Activated CD4-positive, alpha-beta T cell treated with anti-CD3 and anti-CD28 coated beads for 48 hours (primary cell): ENCODE results near the gene SLC6A13.
"Not testable (repeated sequence)": the region's sequence is repeated elsewhere in the genome, so short reads cannot be mapped to it uniquely, and the experiment has no call there.

Experiments used
- DNase-seq: peaks from one replicate; pipeline ENCODE4 v3.0.0-alpha.2; 2020

SLC6A13 gene

DNA sequence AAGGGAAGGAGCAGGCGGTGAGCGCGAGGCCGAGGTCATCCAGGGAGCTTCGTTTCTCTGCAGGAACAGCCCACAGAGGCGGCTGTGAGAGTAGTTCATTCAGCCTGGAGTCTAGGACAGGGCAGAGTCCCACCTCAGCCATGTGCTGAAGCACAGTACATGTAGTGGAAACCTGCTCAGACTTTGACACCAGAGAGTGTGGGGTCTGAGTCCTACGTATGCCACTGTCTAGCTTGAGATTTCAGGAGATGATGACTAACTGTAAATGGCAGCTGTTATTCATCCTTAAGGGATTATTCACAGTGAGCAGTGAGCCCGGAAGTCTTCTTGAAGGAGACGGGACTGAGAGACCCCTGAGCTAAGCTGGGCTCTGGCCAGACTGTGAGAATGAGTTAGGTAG lies 938 bp upstream of the SLC6A13 start:
- no peak for DNase-seq

DNA sequence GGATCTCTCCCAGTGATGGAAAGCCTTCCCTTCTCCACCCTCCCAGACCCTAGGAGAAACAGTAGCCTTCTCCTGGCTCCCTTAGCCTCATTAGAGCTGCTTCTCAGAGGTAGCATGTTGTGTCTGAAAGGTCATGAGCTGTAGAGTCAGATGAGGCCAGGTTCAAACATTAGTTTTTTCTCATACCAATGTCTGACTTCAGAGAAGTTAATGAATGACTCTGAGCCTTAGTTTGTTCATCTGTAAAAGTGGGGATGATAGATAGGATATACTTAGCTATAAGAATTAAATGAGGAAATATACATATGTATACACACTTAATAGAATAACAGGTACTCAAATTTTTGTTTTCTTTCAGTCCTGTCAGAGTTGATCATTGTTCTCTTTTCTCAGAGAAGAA lies 523 bp downstream of the SLC6A13 start:
- no peak for DNase-seq

DNA sequence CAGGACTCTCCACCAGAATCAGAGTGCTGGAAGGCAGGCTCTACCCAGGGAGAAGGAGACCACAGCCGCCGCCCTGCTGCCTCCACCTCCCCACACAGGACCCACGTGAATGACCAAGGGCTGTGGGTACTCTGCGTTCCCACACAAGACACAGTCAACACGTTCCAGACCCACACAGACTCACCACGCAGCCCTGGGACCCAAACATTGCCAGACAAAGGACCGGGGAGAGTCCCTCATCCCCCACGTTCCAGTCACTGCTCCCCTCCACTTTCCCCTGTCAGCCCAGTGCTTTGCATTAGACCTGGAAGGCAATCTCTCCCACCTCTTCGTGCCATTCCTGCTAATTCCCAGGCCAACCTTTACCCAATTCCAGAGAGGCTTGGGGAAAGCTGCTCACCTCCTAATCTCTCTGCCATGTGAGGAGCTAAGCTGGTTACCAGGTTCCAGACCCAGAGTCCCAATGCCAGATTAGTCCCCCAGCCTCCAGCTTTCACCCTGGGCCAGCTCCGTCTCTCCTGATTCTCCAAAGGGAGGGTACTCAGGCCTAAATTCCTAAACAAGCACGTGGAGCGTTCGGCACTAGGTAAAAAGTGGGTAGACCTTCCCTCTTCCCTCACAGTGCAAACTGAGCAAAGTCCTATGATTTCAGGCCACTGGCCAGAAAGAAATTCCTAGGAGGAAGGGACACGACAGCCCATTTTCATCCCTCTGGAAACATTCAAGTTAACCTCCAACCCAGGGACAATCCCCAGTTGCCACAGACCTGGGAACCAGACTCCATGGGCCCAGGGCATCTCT lies 4.9 kb downstream of the SLC6A13 start:
- DNase-seq = no peak

DNA sequence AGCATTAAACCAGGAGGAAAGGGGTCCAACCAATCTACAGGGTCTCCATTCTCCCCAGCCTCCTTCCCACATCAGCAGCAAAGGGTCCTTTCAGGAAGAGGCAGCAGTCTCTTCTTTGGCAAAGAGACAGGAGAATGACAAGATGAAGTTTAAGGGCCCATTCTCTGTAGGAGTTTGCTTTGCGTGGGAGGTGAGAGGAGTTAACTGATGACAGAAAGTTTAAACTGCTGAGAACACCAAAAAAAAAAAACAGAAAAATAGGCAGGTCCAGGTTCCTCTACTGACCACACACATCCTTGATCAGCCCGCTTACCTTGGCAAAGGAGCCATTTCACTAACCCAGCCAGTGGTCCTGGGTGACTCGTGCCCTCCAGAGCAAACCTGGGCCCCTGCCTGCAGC lies 5.7 kb downstream of the SLC6A13 start:
- no peak for DNase-seq

DNA sequence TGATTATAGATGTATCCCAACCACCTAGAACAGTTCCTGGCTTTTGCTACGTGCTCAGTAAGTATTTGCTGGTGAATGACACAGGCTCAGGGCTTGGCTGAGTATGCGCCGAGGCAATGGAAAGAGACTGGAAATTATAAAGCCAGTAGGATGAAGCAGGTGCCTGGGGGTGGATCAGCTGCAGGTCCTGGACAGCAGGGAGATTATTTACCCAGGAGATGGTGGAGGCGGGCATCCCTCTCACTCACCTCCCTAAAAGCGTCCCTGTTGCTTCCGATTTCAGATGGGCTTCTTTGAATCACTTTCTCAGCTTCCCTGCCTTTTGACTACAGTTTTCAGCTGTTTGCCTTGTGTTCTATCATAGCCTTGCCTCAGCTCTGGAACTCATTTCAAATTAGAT lies 6.4 kb downstream of the SLC6A13 start:
- no peak for DNase-seq

DNA sequence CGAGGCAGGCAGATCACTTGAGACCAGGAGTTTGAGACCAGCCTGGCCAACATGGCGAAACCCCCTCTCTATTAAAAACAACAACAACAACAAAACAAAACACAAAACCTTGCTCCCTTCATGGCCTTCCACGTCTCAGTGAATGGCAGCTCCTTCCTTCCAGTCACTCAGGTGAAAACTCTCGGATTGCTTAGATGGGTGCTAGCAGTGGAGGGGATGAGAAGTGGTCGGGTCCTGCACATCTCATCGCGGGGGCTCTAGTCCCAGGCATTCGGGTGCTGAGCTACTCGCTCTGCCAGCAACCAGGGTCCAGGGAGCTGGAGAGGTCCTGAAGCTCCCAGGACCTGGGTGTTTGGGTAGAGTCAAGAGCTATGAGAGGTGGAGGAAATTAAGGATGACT lies 7.7 kb downstream of the SLC6A13 start:
- DNase-seq = no peak

DNA sequence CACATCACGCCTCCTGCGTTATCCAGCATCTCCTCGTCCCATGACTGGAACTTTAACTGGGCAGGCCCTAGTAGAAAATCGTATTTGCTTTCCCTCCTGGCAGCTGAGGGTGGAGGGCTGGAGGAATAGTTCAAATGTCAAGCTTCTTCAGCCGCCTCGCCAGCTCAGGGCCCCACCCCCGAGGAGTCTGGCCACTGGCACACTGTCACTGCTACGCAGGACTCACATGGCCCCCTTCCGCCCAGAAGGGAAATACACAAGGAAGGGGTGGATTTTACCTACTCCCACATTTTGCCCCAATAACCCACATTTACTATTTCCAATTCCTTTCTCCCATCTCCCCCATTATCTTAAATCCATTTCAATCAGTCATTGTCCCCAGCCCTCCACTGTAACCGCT lies 8.6 kb downstream of the SLC6A13 start:
- DNase-seq = no peak

DNA sequence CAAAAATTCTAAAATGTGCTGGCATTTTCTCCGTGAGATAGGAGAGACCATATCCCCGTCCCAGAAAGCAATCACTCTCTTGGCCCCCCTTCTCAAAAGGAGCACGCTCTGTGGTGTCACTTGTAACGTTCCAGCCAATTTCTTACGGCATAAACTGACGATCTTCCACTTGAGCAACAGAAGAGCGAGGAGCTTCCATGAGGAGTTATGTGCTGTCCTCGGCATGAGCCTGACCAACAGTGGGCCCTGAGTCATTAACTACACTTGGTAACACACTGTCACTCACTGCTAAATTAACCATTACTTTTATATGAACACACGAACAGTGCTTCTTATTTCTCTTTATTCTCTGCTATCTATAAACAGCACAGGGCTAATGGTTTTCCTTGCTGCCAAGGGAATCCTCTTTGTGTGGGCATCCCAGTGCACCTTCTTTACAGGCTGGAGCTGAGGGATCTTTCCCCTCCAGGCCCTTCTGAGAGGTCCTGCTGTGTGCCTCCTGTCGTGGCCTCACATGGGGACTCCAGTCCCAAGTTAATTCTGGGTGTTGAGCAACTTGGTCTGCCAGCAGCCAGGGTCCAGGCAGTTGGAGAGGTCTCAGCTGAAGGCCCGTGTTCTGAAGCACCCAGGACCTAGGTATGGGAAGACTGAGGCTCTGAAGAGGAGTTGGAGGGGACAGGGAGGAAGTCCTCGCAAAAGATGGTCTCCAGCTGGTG lies 9.4 kb downstream of the SLC6A13 start:
- no peak for DNase-seq

DNA sequence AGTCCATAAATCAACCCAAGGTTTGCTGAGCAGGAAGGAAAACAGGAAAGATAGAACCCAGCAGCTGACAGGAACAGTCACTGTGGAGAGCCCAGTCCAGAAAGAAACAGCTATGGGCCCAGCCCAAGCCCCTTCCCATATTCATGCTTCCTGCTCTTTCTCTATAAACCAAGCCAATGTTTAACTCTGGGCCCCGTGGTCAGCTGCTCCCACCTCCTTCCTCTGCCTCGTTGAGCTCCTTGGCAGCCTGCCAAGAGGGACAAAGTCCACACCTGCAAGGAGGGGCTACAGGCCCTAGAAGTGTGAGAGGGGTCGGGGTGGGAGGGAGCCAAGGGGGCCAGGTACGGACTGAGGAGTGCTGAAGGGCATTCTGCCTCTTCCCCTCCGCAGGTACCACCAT lies 10.0 kb downstream of the SLC6A13 start:
- DNase-seq = no peak

DNA sequence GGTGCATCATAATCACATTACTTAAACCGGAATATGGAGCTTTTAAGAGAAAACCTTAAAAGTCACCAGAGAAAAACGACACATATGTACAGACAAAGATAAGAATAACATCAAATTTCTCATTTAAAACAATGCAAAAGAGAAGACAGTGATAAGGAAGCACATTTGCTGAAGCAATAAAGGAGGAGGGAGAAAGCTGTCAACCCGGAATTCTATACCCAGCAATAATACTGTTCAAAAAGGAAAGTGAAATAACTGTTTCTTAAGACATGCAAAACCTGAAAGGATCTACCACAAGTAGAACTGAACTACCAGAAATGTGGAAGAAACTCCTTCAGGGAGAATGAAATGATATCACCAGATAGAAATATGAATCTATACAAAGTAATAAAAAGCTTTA lies 15.4 kb downstream of the SLC6A13 start:
- no peak for DNase-seq

DNA sequence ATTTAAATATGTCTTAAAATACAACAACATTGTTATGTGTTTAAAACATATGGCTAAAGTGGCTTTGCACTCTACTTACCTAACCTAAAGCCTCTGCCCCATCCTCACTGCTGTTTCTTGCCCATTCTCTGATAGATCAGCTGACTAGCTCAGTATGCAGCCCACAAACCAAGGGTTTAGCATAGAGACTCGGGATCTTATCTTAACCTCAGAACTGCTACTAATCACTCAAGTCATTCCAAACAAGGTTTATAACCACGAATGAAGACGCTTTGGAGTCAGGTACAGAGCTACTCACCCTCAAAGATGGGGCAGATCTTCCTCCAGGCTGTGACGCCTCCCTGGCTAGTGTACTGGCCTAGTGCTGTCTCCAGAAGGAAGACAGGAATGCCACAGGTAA lies 19.3 kb downstream of the SLC6A13 start:
- no peak for DNase-seq

DNA sequence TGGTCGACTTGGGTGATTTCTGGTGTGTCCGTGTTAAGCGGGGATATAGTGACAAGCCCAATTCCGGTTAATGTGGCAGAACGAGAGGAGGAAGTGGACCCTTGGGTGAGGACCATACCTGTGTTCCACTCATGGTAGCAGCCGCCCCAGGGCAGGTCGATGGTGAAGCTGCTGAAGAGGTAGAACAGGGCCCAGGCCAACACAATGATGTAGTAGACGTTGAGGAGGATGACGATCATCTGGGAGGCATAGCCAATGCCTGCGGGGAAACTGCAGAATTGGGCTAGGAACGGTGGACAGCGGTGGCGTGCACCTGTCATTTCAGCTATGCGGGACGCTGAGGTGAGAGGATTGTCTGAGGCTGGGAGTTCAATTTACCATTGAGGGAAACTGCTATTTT lies 20.1 kb downstream of the SLC6A13 start:
- DNase-seq = no peak

DNA sequence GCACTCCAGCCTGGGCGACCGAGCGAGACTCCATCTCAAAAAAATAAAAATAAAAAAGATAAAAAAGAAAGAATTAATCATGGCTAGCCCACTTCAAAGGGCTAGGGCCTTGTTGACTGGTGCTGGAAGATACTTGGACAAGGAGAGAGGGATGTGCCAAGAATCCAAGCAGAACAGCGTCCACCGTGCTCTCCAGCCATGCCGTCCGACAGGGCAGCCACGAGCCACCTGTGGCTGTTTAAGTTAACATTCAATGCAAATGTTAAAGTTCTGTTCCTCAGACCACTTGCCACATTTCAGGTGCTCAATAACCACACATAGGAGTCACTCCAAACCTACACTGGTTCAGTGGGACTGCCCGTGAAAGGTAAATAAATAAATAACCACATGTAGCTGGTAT lies 21.4 kb downstream of the SLC6A13 start:
- no peak for DNase-seq

DNA sequence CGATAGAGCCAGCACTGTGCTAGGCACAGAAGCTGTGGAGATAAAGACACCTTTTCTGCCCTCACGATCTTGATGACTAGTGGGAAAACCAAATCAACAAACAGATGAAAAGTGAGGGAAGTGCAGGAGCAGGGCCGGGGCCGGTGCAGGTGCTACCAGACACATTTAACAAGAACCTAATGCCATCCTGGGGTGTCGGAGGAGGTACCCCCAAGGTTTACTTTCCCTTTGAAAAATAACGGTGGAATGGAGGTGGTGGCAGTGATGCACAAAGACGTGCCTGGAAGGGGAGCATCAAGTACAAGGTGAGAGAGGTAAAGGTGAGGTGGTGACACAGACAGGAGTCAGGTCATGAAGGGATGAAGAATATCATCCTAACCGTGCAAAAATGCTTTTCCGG lies 22.1 kb downstream of the SLC6A13 start:
- DNase-seq = no peak

DNA sequence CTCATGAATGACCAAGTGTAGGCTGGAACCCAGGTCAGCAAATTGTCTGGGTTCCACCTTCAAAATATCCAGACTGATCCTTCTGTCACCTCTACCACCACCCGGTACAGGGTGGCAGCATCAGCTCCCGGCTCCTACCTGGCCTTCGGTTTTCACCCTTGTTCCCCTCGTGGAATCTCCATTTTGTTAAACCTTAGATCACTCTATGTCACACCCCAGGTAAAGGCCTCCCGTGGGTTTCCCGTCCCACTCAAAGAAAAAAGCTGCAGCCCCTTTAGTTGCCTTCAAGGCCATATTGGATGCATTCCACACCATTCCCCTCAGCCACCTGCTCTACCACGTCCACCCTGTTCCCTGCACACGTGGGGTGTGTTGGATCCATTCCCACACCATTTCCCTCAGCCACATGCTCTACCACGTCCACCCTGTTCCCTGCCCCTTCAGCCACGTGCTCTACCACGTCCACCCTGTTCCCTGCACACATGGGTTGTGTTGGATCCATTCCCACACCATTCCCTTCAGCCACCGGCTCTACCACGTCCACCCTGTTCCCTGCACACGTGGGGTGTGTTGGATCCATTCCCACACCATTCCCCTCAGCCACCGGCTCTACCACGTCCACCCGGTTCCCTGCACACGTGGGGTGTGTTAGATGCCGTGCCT lies 23.8 kb downstream of the SLC6A13 start:
- DNase-seq = no peak

DNA sequence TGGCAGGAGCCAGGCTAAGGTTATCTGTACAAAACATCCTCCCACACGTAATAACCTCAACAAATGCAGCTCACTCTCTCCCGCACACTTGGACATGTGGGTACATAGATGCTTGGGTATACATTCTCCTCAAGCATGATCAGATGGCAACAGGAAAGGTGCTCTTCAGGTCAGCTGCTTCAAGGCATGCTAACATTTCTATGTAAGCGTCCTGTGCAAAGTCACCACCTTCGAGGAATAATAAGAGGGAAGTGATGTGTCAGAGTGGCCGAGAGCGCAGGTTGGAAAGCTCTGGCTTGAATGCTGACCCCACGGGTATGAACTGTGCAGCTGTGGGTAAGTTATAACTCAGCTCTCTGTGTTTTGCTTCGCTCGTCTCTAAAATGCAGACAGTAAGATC lies 24.5 kb downstream of the SLC6A13 start:
- no peak for DNase-seq

DNA sequence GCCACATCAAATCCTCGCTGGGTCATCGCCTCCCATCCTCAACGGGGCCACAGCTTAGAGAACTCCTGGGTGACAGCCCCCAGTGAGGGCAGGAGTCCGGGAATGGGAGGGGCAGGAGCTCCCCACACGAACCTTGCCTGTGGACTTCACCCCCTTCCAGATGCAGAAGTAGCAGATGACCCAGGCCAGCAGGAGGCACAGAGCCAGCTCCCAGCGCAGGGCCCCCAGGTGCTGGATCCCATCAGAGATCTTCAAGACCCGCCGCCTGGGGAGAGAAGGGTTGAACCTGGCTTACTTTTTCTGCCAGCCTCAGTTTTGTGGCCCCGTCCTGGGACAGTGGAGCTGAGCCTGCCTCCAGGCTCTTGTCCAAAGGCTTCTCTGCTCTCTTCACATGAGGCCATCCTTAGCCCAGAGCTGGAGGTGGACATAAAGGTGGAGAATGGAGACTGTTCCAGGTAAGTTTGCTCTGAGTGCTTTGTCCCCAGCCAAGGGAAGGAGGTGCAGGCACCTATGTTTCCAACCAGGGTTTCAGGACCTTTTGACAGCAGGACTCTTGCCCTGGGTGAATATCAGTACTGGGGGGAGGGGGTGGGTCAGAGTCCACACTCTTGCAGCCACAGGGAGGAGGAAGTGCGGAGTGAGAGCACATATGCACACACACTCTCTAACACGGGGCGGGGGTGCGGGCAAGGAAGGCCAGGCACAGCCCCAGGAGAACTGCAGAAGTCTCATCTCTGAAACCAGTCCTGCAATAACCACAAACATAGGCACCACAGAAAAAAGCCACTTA lies 25.4 kb downstream of the SLC6A13 start:
- no peak for DNase-seq

DNA sequence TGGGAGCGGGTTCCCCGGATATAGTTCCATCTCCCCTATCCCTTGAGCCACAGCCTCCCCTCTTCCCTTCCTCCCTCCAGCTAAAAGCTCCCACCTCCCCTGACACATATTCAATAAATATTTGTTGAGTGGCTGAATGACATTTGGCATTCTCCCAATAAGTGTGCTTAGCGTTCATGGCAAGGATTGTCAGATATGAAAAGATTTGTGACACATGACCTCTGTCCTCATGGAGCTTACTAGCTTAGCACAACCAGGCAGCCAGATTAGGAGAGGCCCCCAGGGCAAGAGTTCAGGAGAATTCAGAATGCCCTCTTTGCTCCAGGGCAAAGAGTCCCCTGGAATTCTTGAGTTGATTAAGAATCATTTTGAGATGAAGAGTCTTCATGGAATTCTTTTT lies 26.2 kb downstream of the SLC6A13 start:
- DNase-seq = no peak

DNA sequence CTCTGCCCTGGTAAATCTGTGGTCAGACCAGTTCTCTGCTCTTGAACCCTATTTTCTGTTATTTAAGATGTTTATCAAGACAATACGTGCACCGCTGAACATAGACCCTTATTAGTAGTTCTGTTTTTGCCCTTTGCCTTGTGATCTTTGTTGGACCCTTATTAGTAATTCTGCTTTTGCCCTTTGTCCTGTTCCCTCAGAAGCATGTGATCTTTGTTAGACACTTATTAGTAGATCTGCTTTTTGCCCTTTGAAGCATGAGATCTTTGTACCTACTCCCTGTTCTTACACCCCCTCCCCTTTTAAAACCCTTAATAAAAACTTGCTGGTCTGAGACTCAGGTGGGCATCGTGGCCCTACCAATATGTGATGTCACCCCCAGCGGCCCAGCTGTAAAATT lies 26.7 kb downstream of the SLC6A13 start:
- DNase-seq = not testable (repeated sequence)

DNA sequence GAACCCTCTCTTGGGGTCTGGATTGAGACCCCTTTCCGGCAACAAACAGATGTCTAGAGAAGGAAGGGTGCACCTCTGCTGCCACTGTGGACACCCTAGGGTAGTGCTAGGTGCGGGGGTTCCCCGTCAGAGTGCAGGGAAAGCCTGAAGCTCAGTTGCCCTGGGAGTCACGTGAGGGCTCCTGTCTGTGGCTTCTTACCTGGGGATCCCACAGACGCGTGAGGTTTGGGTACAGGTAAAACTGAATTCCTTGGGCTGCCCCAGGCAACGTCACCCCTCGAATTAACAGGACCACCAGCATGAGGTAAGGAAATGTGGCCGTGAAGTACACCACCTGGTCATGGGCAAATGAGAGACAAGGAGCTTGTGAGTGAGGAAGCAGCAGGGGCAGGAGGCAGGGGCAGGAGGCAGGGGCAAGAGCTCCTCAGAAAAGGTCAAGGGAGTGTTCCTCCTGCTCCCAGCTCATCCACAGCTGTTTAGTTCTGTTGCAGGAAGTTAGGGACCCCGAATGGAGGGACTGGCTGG lies 27.7 kb downstream of the SLC6A13 start:
- no peak for DNase-seq

DNA sequence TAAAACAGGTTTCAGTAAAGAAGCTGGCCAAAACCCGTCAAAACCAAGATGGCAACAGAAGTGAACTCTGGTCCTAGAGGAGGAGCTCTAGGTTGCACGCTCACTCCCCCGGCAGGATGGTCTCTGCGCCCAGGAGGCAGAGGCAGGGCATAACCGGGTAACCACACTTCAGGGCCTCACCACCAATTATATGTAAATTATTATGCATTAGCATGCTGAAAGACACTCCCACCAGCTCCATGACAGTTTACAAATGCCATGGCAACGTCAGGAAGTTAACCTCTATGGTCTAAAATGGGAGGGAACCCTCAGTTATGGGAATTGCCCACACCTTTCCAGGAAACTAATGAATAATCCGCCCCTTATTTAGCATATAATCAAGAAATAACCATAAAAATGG lies 28.6 kb downstream of the SLC6A13 start:
- no peak for DNase-seq

DNA sequence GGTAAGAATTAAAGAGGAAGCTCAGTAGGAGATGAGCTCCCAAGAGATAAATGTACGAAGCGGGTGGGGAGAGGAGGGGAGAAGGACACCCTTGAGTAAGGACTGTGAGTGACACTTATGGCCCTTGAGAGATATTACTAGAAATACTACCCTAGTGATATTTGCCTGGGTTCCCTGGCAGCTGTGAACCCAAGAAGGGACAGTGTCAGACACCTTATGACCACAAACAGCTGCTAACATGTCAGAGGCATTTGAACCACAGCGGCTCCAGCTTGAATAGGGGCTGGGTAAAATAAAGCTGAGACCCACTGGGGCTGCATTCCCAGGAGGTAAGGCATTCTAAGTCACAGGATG lies 29.0 kb downstream of the SLC6A13 start:
- DNase-seq = no peak
